ENCODE data around the gene KRT26.
"Not testable (repeated sequence)": the region's sequence is repeated elsewhere in the genome, so short reads cannot be mapped to it uniquely, and the experiment has no call there.

KRT26 gene

GRCh38 chr17:40793832-40794231 lies 21.8 kb upstream of the KRT26 start:
- no peak for DNase-seq

- peak; percentile 31 for DNase-seq
Observed at GRCh38 chr17:40791787-40792436, 19.9 kb upstream of the KRT26 start.

GRCh38 chr17:40791111-40791510 lies 19.1 kb upstream of the KRT26 start:
- no peak for DNase-seq

DNA sequence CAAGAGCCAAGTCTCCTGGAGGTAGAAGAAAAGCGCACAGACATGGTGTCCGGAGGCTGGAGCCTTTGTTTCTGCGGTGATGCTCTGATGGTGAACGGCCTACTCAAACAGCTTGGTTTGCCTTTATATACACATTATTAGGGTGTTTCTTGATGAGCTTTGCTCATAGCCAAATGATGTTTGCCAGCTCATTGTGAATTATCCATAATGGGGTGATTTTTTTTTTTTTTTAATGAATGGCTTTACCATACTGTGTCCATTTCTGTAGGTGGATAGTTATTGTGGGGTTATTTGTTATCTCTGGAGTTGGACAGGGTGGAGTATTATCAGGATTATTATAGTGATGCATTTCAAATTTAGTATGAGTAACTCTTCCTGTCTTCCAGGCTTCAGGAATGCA lies 10.4 kb upstream of the KRT26 start, which contains the start of gene KRT27:
Gene KRT27 (minus strand): TSS at position 101 of the 400 bp plus-strand sequence. CDS start 57 bp downstream, at position 44.
- no peak for DNase-seq

- no peak for DNase-seq
Observed at GRCh38 chr17:40779181-40779909, 7.3 kb upstream of the KRT26 start.

DNA sequence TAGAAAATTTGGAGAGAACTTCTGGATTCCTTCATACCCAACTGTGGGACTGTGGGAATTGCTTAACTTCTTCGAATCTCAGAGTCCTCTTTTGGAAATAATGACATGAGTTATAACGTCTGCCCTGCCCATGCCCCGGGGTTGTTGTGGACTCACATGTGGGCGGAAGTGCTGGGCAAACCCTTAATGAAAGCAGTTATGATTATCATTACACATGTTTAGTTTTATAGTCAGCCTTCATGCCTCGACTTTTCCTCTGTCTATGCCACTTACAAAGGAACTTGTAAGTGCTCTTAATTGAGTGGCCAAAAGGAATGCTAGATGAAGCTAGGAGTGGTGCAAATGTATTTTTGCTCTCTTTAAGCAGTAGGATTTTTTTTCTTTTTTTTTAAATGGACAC lies 6.5 kb upstream of the KRT26 start:
- no peak for DNase-seq

DNA sequence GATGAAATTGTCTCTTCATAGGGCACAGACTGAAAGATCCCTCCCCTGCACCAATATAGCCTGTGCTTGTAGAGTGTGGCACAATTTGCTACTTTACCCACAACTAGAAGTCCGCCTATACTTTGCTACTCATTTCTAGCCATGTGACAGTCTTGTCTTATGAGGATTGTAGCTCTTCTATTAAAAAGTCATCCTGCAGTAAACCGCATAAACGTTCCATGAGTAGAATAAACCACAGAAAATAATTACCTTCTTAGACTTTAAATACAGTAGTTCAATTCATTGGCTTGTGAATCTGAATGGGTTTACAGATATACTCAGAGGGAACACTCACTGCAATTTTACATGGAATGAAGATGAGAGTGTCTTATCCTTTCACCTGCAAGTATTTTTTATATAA lies 6.0 kb upstream of the KRT26 start:
- DNase-seq = no peak

DNA sequence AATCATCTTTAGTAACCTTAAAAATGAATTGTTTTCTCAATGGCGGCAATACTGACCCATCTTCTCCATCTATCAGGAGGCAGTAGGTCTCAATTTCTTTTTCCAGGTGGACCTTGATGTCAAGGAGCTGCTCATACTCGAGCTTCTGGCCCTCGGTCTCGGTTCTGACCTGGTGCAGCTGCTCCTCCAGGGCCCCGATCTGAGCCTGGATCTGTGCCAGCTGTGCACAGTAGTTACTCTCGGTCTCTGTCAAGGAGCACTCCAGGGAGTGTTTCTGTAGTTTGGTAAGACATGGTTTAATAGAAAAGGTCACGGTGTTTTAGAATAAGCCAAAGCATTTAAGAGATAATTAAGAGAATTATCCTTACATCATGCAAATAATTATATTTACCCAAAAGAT lies 5.5 kb upstream of the KRT26 start:
- DNase-seq = no peak

DNA sequence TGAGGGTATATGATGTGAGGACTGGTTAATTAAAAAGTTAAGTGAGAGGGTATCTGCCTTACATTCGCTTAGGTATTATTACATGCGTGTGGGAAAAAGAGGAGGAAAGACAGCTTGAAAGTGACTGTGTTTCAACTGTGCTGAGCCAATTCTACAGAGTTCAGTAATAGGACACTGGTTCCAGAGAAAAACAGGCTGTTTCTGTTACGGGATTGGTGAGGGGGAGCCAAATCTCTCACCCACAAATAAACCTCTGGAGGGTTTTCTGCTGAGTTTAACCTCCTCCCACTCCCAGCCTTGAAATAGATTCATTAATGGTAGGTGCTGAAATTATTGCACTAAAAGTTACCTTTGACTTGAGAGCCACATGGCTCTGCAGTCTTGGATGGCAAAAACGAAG lies 3.9 kb upstream of the KRT26 start:
- DNase-seq = no peak

GRCh38 chr17:40765657-40766056 lies 6.3 kb downstream of the KRT26 start:
- no peak for DNase-seq

GRCh38 chr17:40763752-40764151 lies 8.2 kb downstream of the KRT26 start:
- DNase-seq = no peak

- DNase-seq = no peak
Observed at GRCh38 chr17:40760105-40761016, 11.6 kb downstream of the KRT26 start.

DNA sequence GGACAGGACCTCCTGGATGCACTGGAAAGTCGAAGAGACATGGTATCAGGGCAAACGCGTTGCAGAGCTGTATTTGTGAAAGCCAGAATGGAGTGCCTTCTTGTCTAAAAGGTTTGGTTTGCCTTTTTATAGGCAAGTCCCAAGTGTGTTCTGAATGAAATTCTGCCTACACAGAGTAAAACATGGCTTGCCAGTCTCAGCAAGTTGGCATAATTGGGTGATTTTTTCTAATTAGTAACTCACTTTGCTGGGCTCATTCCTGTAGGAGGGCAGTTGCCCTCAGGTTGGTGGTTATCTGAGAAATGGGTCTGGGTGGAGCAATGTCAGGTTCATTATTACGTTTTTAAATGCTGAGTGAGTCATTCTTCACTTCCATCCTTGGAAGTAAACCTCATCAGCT lies 16.8 kb downstream of the KRT26 start, which contains the start of gene KRT25:
Gene KRT25 (minus strand): TSS at position 101 of the 400 bp plus-strand sequence. CDS start 60 bp downstream, at position 41.
- no peak for DNase-seq

DNA sequence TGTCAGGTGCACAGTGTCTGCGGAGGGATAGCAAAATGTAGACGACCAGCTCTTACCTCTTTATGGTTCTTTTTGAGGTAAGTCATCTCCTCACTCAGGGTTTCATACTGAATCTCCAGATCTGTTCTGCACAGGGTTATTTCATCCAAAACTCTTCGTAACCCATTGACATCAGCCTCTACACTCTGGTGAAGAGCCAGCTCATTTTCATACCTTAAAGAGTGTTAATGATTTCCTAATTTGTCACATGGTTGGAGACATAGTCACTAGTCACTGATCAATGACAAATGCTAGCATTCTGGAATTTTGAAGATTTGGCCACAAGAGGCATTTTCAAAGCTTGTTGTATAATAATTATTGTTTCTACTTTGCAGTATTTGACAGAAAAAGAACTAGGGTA lies 18.2 kb downstream of the KRT26 start:
- no peak for DNase-seq

GRCh38 chr17:40751065-40751464 lies 20.9 kb downstream of the KRT26 start:
- no peak for DNase-seq

GRCh38 chr17:40750391-40750790 lies 21.6 kb downstream of the KRT26 start:
- DNase-seq = no peak

- not testable (repeated sequence) for DNase-seq
Observed at GRCh38 chr17:40748666-40749065, 23.3 kb downstream of the KRT26 start.

GRCh38 chr17:40738553-40738952 lies 33.4 kb downstream of the KRT26 start:
- no peak for DNase-seq

DNA sequence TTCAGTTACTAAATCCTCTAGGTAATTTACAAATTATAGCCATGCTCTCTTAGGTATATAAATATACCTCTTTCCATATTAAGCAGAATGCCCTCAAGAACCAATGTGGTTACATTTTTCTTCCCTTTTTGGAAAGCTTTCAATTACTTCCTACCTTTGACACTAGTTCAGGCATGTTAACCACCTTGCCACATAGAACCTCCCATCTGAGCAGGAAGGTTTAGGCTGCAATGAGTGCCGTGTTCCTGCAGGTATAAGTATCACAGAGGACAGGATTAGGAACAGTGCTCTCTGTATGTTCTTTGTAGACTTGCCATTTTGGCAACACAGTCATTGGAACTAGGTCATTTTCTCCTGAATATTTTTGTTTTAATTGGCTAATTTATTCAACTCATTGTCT lies 37.0 kb downstream of the KRT26 start:
- no peak for DNase-seq

GRCh38 chr17:40734018-40734417 lies 38.0 kb downstream of the KRT26 start:
- DNase-seq = no peak

DNA sequence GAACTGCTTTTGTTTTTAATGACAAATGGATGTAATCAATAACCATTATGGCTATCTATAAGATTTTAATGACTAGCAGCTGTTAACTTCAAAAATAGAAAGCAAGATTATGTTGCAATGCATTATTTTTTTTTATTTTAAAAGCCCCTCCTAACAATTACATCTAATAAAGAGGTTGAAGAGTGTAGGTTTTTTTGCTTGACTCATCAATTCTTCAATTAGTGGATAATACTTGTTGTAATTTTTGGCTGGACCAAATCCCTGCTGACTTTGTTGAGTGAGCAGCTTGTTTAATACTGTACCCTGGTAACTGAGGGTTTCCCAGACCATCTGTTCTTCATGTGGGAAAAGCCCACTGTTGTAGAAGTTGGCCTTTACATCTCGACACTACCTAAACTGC lies 41.0 kb downstream of the KRT26 start:
- DNase-seq = no peak

- no peak for DNase-seq
Observed at GRCh38 chr17:40727447-40728231, 44.4 kb downstream of the KRT26 start.

GRCh38 chr17:40726919-40727318 lies 45.1 kb downstream of the KRT26 start:
- DNase-seq = no peak
